Measurements from ENCODE around the gene ARHGAP19.
A peak's percentile ranks its signal among the peaks of the same experiment; 100 is the strongest.

Gene ARHGAP19

DNA sequence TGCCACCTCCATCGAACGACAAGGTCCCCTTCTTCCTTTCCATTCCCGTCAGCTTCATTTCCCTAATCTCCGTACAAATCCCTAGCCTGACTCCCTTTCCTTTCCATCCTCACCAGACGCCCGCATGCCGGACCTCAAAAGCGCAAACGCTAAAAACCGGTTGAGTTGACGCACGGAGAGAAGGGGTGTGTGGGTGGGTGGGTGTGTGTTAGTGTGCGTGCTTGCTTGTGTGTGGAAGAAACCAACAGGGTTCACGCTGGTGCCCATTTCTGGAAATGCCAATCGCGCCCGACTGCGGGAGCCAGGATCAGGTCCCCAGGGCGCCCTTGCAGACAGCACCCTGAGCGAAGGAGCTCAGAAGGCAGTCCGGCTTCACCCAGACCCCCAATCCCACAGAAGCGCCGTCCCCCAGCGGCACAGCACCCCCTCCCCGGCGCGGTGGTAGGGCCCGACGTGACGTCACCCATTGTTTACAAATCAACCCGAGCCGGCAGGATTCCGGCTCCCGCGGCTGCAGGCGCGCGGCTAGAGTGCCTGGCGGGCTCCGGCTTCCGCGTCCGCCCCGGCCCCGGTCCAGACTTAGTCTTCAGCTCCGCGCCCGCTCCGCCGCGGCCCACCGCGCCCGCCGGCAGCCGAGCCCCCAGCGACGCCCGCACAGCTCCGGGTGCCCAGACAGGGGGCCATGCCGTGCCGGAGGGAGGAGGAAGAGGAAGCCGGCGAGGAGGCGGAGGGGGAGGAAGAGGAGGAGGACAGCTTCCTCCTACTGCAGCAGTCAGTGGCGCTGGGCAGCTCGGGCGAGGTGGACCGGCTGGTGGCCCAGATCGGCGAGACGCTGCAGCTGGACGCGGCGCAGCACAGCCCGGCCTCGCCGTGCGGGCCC, 26.6 kb upstream of the ARHGAP19 start, which contains the start of gene FRAT1:
TSS of gene FRAT1 (plus strand) at position 500 of the 880 bp plus-strand sequence. CDS start at position 683, 183 bp downstream.
- H3K27ac ChIP-seq, result peak within 1 kb of the TSS; percentile 90
- TF ChIP-seq, protein P1, sequence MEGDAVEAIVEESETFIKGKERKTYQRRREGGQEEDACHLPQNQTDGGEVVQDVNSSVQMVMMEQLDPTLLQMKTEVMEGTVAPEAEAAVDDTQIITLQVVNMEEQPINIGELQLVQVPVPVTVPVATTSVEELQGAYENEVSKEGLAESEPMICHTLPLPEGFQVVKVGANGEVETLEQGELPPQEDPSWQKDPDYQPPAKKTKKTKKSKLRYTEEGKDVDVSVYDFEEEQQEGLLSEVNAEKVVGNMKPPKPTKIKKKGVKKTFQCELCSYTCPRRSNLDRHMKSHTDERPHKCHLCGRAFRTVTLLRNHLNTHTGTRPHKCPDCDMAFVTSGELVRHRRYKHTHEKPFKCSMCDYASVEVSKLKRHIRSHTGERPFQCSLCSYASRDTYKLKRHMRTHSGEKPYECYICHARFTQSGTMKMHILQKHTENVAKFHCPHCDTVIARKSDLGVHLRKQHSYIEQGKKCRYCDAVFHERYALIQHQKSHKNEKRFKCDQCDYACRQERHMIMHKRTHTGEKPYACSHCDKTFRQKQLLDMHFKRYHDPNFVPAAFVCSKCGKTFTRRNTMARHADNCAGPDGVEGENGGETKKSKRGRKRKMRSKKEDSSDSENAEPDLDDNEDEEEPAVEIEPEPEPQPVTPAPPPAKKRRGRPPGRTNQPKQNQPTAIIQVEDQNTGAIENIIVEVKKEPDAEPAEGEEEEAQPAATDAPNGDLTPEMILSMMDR (conservative IDR thresholded peaks at IDR 0.05; ENCODE audit: low read depth), result no peak
- POLR2A ChIA-PET (ENCODE audit: low non-redundant PET), result interaction anchor here (0.8 to 1.6 kb wide), 3 partner anchors 14 to 82 kb away, joined by 3 to 10 read pairs (median 3); partner anchors contain the start of genes ARHGAP19 and RRP12
- DNase-seq (ENCODE audit: low spot score), result peak; percentile 91
- CTCF ChIA-PET, result interaction anchor here (0.8 to 1.3 kb wide), 3 partner anchors 12 to 18 kb away, joined by 3 to 4 read pairs (median 4); no protein-coding TSS in a partner anchor

DNA sequence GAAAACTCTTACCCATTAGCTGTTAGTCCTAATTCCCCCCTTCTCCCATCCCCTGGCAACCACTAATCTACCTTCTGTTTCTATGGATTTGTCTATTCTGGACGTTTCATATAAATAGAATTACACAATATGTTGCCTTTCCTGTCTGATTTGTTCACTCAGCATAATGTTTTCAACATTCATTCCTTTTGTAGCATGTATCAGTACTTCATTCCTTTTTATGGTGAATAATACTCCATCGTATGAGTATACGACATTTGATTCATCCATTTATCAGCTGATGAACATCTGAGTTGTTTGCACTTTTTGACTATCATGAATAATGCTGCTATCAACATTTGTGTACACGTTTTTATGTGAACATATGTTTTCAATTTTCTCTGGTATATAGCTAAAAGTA, 22.2 kb upstream of the ARHGAP19 start:
- ChIA-PET CTCF (interaction anchor here (0.6 to 1.0 kb wide), 3 partner anchors 19 to 395 kb away, joined by 3 read pairs; no protein-coding TSS in a partner anchor), POLR2A (ENCODE audit: low non-redundant PET) (no interaction called here)
- no peak for DNase-seq (ENCODE audit: low spot score)
- H3K27ac ChIP-seq, result no peak overlapping the region
- TF ChIP-seq, protein P1 (conservative IDR thresholded peaks at IDR 0.05; ENCODE audit: low read depth), result no peak

GRCh38 chr10:97312897-97313296, 20.5 kb upstream of the ARHGAP19 start:
- ChIA-PET POLR2A (ENCODE audit: low non-redundant PET) (no interaction called here), CTCF (interaction anchor here (0.7 to 1.1 kb wide), 2 partner anchors 16 to 240 kb away, joined by 3 to 5 read pairs; no protein-coding TSS in a partner anchor)
- TF ChIP-seq, protein P1 (conservative IDR thresholded peaks at IDR 0.05; ENCODE audit: low read depth), result no peak
- H3K27ac ChIP-seq, result no peak overlapping the region
- no peak for DNase-seq (ENCODE audit: low spot score)

DNA sequence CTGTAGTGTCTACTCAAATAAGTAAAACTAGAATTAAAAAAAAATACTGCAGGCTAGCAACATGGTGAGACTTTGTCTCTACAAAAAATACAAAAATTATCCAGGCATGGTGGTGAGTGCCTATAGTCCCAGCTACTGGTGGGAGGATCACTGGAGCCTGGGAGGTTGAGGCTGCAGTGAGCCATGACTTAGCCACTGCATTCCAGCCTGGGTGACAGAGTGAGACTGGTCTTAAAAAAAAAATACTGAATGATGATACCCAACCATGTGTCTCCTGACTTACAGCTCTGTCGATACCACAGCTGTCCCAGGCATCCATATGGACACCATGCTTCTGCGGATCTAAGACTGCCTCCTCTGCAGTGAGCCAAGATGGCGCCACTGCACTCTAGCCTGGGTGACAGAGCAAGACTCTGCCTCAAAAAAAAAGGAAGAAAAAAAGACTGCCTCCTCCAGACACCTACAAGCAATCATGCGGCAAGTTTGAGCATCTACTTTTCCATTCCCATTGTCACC, 18.7 kb upstream of the ARHGAP19 start:
- ChIA-PET CTCF (interaction anchor here (0.6 kb wide), 2 partner anchors 30 to 37 kb away, joined by 3 to 7 read pairs; no protein-coding TSS in a partner anchor), POLR2A (ENCODE audit: low non-redundant PET) (no interaction called here)
- TF ChIP-seq, protein P1 (conservative IDR thresholded peaks at IDR 0.05; ENCODE audit: low read depth), result no peak
- no peak overlapping the region for H3K27ac ChIP-seq
- no peak for DNase-seq (ENCODE audit: low spot score)

DNA sequence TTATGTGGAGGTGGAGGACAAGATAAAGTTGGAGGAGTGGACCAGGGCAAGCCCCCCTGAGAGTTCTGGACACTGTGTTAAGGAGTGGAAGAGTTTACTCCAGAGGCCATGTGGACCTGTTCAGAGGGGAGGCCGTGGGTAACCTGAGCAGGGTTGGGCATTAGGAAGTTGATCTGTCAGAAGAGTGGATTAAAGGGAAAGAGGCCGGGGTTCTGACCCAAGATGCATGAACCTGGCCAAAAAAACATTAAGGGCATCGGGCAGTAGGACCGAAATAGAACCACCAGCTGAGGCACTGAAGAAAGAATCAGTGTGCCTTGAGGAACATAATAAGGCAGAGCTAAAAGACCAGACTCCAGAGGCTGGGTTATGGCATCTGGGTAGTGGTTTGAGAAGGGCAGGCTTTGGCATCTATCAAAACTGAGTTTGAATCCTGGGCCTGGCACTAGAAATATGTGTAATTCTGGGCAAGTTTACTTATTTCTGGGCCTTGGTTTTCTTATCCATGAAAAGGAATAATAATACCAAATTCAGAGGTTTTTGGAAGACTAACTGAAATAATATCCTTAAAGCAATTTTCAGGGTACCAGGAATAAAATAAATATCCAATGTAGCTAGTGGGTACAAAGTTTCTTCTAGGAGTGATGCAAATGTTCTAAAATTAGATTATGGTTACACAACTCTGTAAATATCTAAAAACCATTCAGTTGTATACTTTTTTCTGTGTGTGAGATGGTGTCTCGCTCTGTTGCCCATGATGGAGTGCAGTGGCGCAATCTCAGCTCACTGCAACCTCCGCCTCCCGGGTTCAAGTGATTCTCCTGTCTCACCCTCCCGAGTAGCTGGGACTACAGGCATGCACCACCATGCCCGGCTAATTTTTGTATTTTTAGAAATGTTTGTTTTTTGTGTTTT, 15.7 kb upstream of the ARHGAP19 start:
- ChIA-PET POLR2A (ENCODE audit: low non-redundant PET) (no interaction called here), CTCF (interaction anchor here (0.7 kb wide), 1 partner anchor 19 kb away, joined by 3 read pairs; no protein-coding TSS in a partner anchor)
- no peak overlapping the region for H3K27ac ChIP-seq
- DNase-seq (ENCODE audit: low spot score), result no peak
- TF ChIP-seq, protein P1 (conservative IDR thresholded peaks at IDR 0.05; ENCODE audit: low read depth), result no peak

Measured in RWPE1 (cell line).